Breast epithelium (tissue), 4 donors: ENCODE data around the gene EXOSC2. TPM values are rescaled to one million over a fixed set of nuclear protein-coding genes. Genes with fewer than 3 reads are reported as not detected.

ENCODE experiments used
- DNase-seq, 2 donors: peaks; one replicate each; pipeline ENCODE4 v3.0.0-alpha.2; 2019; ENCODE audit warnings: low spot score in 2 of 2
- H3K27ac ChIP-seq, 2 donors: fragments of 200-600 bp; sonication (generic) in 1 of 2; one replicate each; pipeline ENCODE4 v1.5.1; 2016 to 2019; ENCODE audit warnings: mild to moderate bottlenecking in 1 of 2
- H3K27me3 ChIP-seq, 2 donors: fragments of 200-600 bp; sonication (generic) in 1 of 2; one replicate each; pipeline versions ENCODE4 v1.5.1 to v1.6.0; 2017 to 2019; ENCODE audit warnings: control low read depth in 1 of 2, mild to moderate bottlenecking in 1 of 2
- H3K36me3 ChIP-seq: fragments of 200-600 bp; one replicate; pipeline ENCODE4 v1.5.1; 2019
- H3K4me1 ChIP-seq, 2 donors: fragments of 200-600 bp; sonication (generic); one replicate each; pipeline ENCODE4 v1.5.1; 2016 to 2019; ENCODE audit warnings: control low read depth in 1 of 2
- H3K4me3 ChIP-seq, 3 donors: fragments of 200-600 bp; sonication (generic); 1 replicate in 2 of 3; 2 replicates in 1 of 3; pipeline ENCODE4 v1.5.1; 2016 to 2019; ENCODE audit warnings: mild to moderate bottlenecking in 3 of 3, moderate library complexity in 2 of 3
- H3K9me3 ChIP-seq, 2 donors: fragments of 200-600 bp; sonication (generic) in 1 of 2; one replicate each; pipeline ENCODE4 v1.5.1; 2016 to 2019; ENCODE audit warnings: control low read depth in 1 of 2
- POLR2A ChIP-seq: fragments of 450-650 bp; IDR thresholded peaks from one replicate; pipeline ENCODE4 v1.6.1; 2016; ENCODE audit warnings: antibody characterized with exemption, mild to moderate bottlenecking, moderate library complexity
- POLR2AphosphoS5 ChIP-seq, 3 donors: sonication (generic); formaldehyde crosslinking; IDR thresholded peaks; one replicate each; pipeline ENCODE4 v1.6.1; 2017; ENCODE audit warnings: antibody characterized with exemption in 3 of 3
- intact Hi-C: fragments of 100-400 bp; cut with DNase I; formaldehyde crosslinking; loops from one replicate; pipeline ENCODE4 v1.15.1; 2023; ENCODE audit warnings: low total_unique reads
- total RNA-seq, 3 donors: library from RNA; depleted of rRNA; stranded (reverse); fragments of >200 nt; gene quantifications; one replicate each; pipeline ENCODE4 v1.1.0, GENCODE V29; 2016
- TF ChIP-seq, protein P1 (sequence below), 3 donors: fragments of 450-650 bp; IDR thresholded peaks; one replicate each; pipeline ENCODE4 v1.5.1; 2016 to 2017; ENCODE audit warnings: antibody characterized with exemption in 3 of 3, mild to moderate bottlenecking in 3 of 3, moderate library complexity in 3 of 3

Gene EXOSC2
- total RNA-seq, 3 donors from 2014 or later = 17.8 to 32.2 (median 30.2) TPM

- intact Hi-C loops = no loop called here
- peaks cover 12 to 68% of the 10 kb centered on the region in 2 donors for H3K27me3 ChIP-seq
- H3K27ac ChIP-seq = no peak overlapping the region
- H3K9me3 ChIP-seq = no peaks in the 10 kb centered on the region
- H3K4me3 ChIP-seq = peak overlapping the region in 1 of 3 donors; percentile 56
- no peaks in the 10 kb centered on the region for H3K36me3 ChIP-seq
- peaks cover 12 to 27% of the 10 kb centered on the region in 2 donors for H3K4me1 ChIP-seq
- no peak for DNase-seq
- TF ChIP-seq POLR2AphosphoS5 (IDR thresholded peaks at IDR 0.05) = no peak
Observed at GRCh38 chr9:130666393-130667119, 27.0 kb upstream of the EXOSC2 start.

- H3K9me3 ChIP-seq = no peaks in the 10 kb centered on the region
- no peak overlapping the region for H3K4me3 ChIP-seq
- no peaks in the 10 kb centered on the region for H3K36me3 ChIP-seq
- TF ChIP-seq, protein P1, sequence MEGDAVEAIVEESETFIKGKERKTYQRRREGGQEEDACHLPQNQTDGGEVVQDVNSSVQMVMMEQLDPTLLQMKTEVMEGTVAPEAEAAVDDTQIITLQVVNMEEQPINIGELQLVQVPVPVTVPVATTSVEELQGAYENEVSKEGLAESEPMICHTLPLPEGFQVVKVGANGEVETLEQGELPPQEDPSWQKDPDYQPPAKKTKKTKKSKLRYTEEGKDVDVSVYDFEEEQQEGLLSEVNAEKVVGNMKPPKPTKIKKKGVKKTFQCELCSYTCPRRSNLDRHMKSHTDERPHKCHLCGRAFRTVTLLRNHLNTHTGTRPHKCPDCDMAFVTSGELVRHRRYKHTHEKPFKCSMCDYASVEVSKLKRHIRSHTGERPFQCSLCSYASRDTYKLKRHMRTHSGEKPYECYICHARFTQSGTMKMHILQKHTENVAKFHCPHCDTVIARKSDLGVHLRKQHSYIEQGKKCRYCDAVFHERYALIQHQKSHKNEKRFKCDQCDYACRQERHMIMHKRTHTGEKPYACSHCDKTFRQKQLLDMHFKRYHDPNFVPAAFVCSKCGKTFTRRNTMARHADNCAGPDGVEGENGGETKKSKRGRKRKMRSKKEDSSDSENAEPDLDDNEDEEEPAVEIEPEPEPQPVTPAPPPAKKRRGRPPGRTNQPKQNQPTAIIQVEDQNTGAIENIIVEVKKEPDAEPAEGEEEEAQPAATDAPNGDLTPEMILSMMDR (IDR thresholded peaks at IDR 0.05) = no peak
- TF ChIP-seq POLR2AphosphoS5 (IDR thresholded peaks at IDR 0.05) = no peak
- TF ChIP-seq POLR2A = no peak
- peaks cover 12 to 27% of the 10 kb centered on the region in 2 donors for H3K4me1 ChIP-seq
- DNase-seq = no peak
- H3K27ac ChIP-seq = no peak overlapping the region
- peaks cover 12 to 63% of the 10 kb centered on the region in 2 donors for H3K27me3 ChIP-seq
- intact Hi-C loops = no loop called here
Observed at GRCh38 chr9:130667120-130667435, 26.5 kb upstream of the EXOSC2 start.

DNA sequence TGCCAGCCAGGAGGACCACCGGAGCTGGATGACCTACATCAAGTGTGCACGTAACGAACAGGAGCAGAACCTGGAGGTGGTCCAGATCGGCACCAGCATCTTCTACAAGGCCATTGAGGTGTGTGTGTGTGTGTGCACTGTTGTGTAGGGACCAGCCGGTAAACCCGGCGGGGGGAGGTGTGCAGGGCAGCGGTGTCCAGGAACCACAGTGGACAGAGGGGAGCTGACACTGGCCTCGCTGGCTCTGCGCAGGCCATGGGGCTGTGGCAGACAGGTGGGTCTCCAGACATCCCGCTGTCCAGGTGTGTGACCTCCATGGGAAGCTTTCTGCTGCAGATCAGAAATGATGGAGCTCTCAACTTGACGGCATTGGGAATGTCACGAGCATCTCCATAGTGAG lies 25.4 kb upstream of the EXOSC2 start:
- Histone ChIP-seq H3K9me3 (no peaks in the 10 kb centered on the region), H3K27ac (no peak overlapping the region), H3K27me3 (peaks cover 5 to 52% of the 10 kb centered on the region in 2 donors), H3K36me3 (no peaks in the 10 kb centered on the region), H3K4me3 (no peak overlapping the region), H3K4me1 (peaks cover 12 to 25% of the 10 kb centered on the region in 2 donors)
- TF ChIP-seq POLR2A (no peak), POLR2AphosphoS5 (IDR thresholded peaks at IDR 0.05) (no peak)
- TF ChIP-seq, protein P1 (IDR thresholded peaks at IDR 0.05) = no peak
- no peak for DNase-seq
- intact Hi-C loops = no loop called here

GRCh38 chr9:130668659-130669058 lies 24.9 kb upstream of the EXOSC2 start:
- peaks cover 12 to 21% of the 10 kb centered on the region in 2 donors for H3K4me1 ChIP-seq
- no peak for TF ChIP-seq POLR2AphosphoS5 (IDR thresholded peaks at IDR 0.05)
- TF ChIP-seq, protein P1 (IDR thresholded peaks at IDR 0.05) = no peak
- no peak overlapping the region for H3K27ac ChIP-seq
- no peak for DNase-seq
- no peak overlapping the region for H3K4me3 ChIP-seq
- intact Hi-C loops = no loop called here
- no peaks in the 10 kb centered on the region for H3K36me3 ChIP-seq
- peaks cover 5 to 47% of the 10 kb centered on the region in 2 donors for H3K27me3 ChIP-seq
- H3K9me3 ChIP-seq = no peaks in the 10 kb centered on the region

- intact Hi-C loops = no loop called here
- no peak for TF ChIP-seq POLR2A
- H3K9me3 ChIP-seq = no peaks in the 10 kb centered on the region
- H3K27ac ChIP-seq = no peak overlapping the region
- no peak overlapping the region for H3K4me3 ChIP-seq
- peaks cover 5 to 10% of the 10 kb centered on the region in 2 donors for H3K4me1 ChIP-seq
- no peaks in the 10 kb centered on the region for H3K36me3 ChIP-seq
- no peak for DNase-seq
- peaks cover 5 to 34% of the 10 kb centered on the region in 2 donors for H3K27me3 ChIP-seq
Observed at GRCh38 chr9:130669965-130670364, 23.6 kb upstream of the EXOSC2 start.

DNA sequence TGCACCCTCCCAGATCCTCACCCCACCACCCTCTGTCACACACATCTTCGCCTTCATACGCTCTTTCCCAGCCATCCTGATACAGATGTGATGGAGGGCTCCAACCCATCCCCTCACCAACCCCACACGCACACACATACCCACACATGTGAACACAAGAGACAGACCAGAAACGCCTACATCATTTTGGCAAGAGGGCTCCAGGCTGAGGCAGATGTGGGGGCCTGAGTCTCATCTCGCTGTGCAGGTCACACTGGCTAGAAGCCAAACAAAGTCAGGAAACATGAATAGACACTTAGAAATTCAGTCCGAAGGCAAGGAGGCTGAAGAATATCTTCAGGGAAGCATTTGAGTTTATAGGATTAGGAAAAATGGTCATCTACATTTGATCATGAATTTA lies 22.9 kb upstream of the EXOSC2 start:
- TF ChIP-seq POLR2AphosphoS5 (IDR thresholded peaks at IDR 0.05) (no peak), POLR2A (no peak)
- TF ChIP-seq, protein P1 (IDR thresholded peaks at IDR 0.05) = no peak
- Histone ChIP-seq H3K4me3 (no peak overlapping the region), H3K4me1 (peaks cover 3% of the 10 kb centered on the region in 2 donors)

More for the DNA sequence above, 22.9 kb upstream of the EXOSC2 start:
- no peaks in the 10 kb centered on the region for H3K36me3 ChIP-seq
- intact Hi-C loops = no loop called here
- no peaks in the 10 kb centered on the region for H3K9me3 ChIP-seq
- DNase-seq = no peak
- no peak overlapping the region for H3K27ac ChIP-seq
- peaks cover 4 to 27% of the 10 kb centered on the region in 2 donors for H3K27me3 ChIP-seq
